ENCODE data around the gene ZNF595. TPM values are rescaled to one million over a fixed set of nuclear protein-coding genes. Genes with fewer than 3 reads are reported as not detected.

The ZNF595 gene
- total RNA-seq, 4 donors from 2014 or later = 10.8 to 29.8 (median 15.7) TPM

- TF ChIP-seq EP300 (IDR thresholded peaks at IDR 0.05) = no peak
- no peak for TF ChIP-seq POLR2A (IDR thresholded peaks at IDR 0.05; ENCODE audit: low read depth)
- peak; percentile 86 to 91 for TF ChIP-seq POLR2AphosphoS5 (IDR thresholded peaks at IDR 0.05)
- peak in 1 of 3 experiments; percentile 16 for TF ChIP-seq CTCF (IDR thresholded peaks at IDR 0.05)
- intact Hi-C loops (cut with DNase I) = no loop called here
Measured at GRCh38 chr4:124275-125081, 71.4 kb downstream of the ZNF595 start, which contains the start of gene ZNF718. Gene ZNF718 (plus strand): TSS chr4:124501. CDS start chr4:124671, 170 bp downstream.

GRCh38 chr4:125091-125771 is 72.1 kb downstream of the ZNF595 start:
- DNase-seq (ENCODE audit: extremely low spot score) = no peak
- Histone ChIP-seq H3K9me3 (peaks cover 0 to 4% (median 0%) of the 10 kb centered on the region in 4 donors), H3K27me3 (no peaks in the 10 kb centered on the region), H3K4me3 (peak overlapping the region; percentile 72 to 99 (median 85)), H3K27ac (replicated peaks in 1 of 4) (peak overlapping the region; percentile 86 to 96 (median 91)), H3K36me3 (peaks cover 0 to 25% (median 21%) of the 10 kb centered on the region in 4 donors), H3K4me1 (peaks cover 15 to 22% (median 20%) of the 10 kb centered on the region in 4 donors)
- TF ChIP-seq EP300 (IDR thresholded peaks at IDR 0.05) = no peak
- TF ChIP-seq POLR2A (IDR thresholded peaks at IDR 0.05; ENCODE audit: low read depth) = no peak
- no peak for TF ChIP-seq POLR2AphosphoS5 (IDR thresholded peaks at IDR 0.05)
- no peak for TF ChIP-seq CTCF (IDR thresholded peaks at IDR 0.05)
- intact Hi-C loops (cut with DNase I) = no loop called here
- WGBS = 3% methylated on average over 20 of the region's 30 CpGs

More at GRCh38 chr4:124275-125081, 71.4 kb downstream of the ZNF595 start, which contains the start of gene ZNF718:
- Histone ChIP-seq H3K9me3 (peaks cover 0 to 4% (median 0%) of the 10 kb centered on the region in 4 donors), H3K4me1 (peaks cover 15 to 22% (median 20%) of the 10 kb centered on the region in 4 donors), H3K36me3 (peaks cover 0 to 25% (median 21%) of the 10 kb centered on the region in 4 donors), H3K4me3 (peak within 1 kb of the TSS; percentile 72 to 99 (median 85)), H3K27ac (replicated peaks in 1 of 4) (peak within 1 kb of the TSS; percentile 86 to 96 (median 91)), H3K27me3 (no peaks in the 10 kb centered on the region)
- WGBS = 1% methylated on average over 27 of the region's 44 CpGs
- DNase-seq (ENCODE audit: extremely low spot score) = peak; percentile 98

GRCh38 chr4:125833-126232 is 72.7 kb downstream of the ZNF595 start:
- Histone ChIP-seq H3K4me3 (peak overlapping the region; percentile 72 to 99 (median 85)), H3K27ac (replicated peaks in 1 of 4) (peak overlapping the region; percentile 86 to 96 (median 91)), H3K27me3 (no peaks in the 10 kb centered on the region), H3K9me3 (peaks cover 0 to 4% (median 0%) of the 10 kb centered on the region in 4 donors), H3K4me1 (peaks cover 15 to 22% (median 20%) of the 10 kb centered on the region in 4 donors), H3K36me3 (peaks cover 0 to 25% (median 23%) of the 10 kb centered on the region in 4 donors)
- TF ChIP-seq POLR2AphosphoS5 (IDR thresholded peaks at IDR 0.05) (no peak), CTCF (IDR thresholded peaks at IDR 0.05) (no peak)
- no peak for DNase-seq (ENCODE audit: extremely low spot score)
- WGBS = 44% methylated on average over 5 of the region's 5 CpGs
- intact Hi-C loops (cut with DNase I) = no loop called here

GRCh38 chr4:132483-132882 is 79.4 kb downstream of the ZNF595 start:
- DNase-seq (ENCODE audit: extremely low spot score) = no peak
- peaks cover 33 to 71% (median 50%) of the 10 kb centered on the region in 4 donors for H3K36me3 ChIP-seq
- no CpG with 5 or more reads among the region's 1 CpG for WGBS
- intact Hi-C loops (cut with DNase I) = no loop called here
- no peak overlapping the region for H3K4me3 ChIP-seq
- H3K27ac ChIP-seq (replicated peaks in 1 of 4) = no peak overlapping the region
- no peaks in the 10 kb centered on the region for H3K4me1 ChIP-seq
- peaks cover 0 to 16% (median 3%) of the 10 kb centered on the region in 4 donors for H3K9me3 ChIP-seq
- H3K27me3 ChIP-seq = no peaks in the 10 kb centered on the region
- TF ChIP-seq CTCF (IDR thresholded peaks at IDR 0.05) (no peak), POLR2AphosphoS5 (IDR thresholded peaks at IDR 0.05) (no peak), EP300 (IDR thresholded peaks at IDR 0.05) (no peak)

Other genes starting within 250 kb of the ZNF595 start
- gene ZNF718, start 71.2 kb downstream of the ZNF595 start, total RNA-seq = 10 to 100 TPM in 1 of 4 donors, 1 to 10 TPM in 3; 4.6 to 16.2 (median 5.7) TPM